MM.1S (cell line): Measurements from ENCODE around the gene NKX2-2.

Source experiments
- DNase-seq: peaks from one replicate; pipeline ENCODE4 v3.0.0-alpha.2; 2015
- H2AFZ ChIP-seq: fragments of 300-600 bp; sonication (generic); 2 replicates; pipeline ENCODE4 v1.6.0; 2016; ENCODE audit warnings: antibody characterized with exemption, low read length
- H3F3A ChIP-seq: fragments of 300-600 bp; sonication (generic); 2 replicates; pipeline ENCODE4 v1.6.1; 2016; ENCODE audit warnings: mild to moderate bottlenecking, antibody characterized with exemption, low read length, moderate library complexity, mixed read lengths; ENCODE audit not compliant: insufficient read depth
- H3K27ac ChIP-seq: fragments of 300-600 bp; sonication (generic); 2 replicates; pipeline ENCODE4 v1.5.1; 2016; ENCODE audit warnings: mild to moderate bottlenecking, low read length
- H3K27me3 ChIP-seq: fragments of 300-600 bp; sonication (generic); replicated peaks from 2 replicates; pipeline ENCODE4 v1.6.0; 2016; ENCODE audit warnings: low read length; ENCODE audit not compliant: insufficient read depth
- H3K36me3 ChIP-seq: fragments of 300-600 bp; sonication (generic); replicated peaks from 2 replicates; pipeline ENCODE4 v1.6.1; 2016; ENCODE audit warnings: mild to moderate bottlenecking, low read length, mixed read lengths; ENCODE audit not compliant: insufficient read depth
- H3K4me1 ChIP-seq: fragments of 300-600 bp; sonication (generic); 2 replicates; pipeline ENCODE4 v1.6.1; 2016; ENCODE audit warnings: low read length, mixed read lengths
- H3K4me2 ChIP-seq: fragments of 300-600 bp; sonication (generic); 2 replicates; pipeline ENCODE4 v1.6.0; 2016; ENCODE audit warnings: low read depth, low read length
- H3K4me3 ChIP-seq: fragments of 300-600 bp; sonication (generic); 2 replicates; pipeline ENCODE4 v1.5.1; 2016; ENCODE audit warnings: low read length, mixed read lengths
- H3K79me2 ChIP-seq: fragments of 300-600 bp; sonication (generic); 2 replicates; pipeline ENCODE4 v1.6.1; 2016; ENCODE audit warnings: mixed run types, low read length, mixed read lengths
- H3K9ac ChIP-seq: fragments of 300-600 bp; sonication (generic); 2 replicates; pipeline ENCODE4 v1.6.1; 2016; ENCODE audit warnings: low read length, mixed read lengths
- H3K9me2 ChIP-seq: fragments of 300-600 bp; sonication (generic); replicated peaks from 2 replicates; pipeline ENCODE4 v1.6.1; 2016; ENCODE audit warnings: mild to moderate bottlenecking, low read length, mixed read lengths; ENCODE audit not compliant: insufficient read depth
- H3K9me3 ChIP-seq: fragments of 300-600 bp; sonication (generic); replicated peaks from 2 replicates; pipeline ENCODE4 v1.6.1; 2016; ENCODE audit warnings: mild to moderate bottlenecking, low read length, mixed read lengths; ENCODE audit not compliant: insufficient read depth
- H4K20me1 ChIP-seq: fragments of 300-600 bp; sonication (generic); 2 replicates; pipeline ENCODE4 v1.6.1; 2016; ENCODE audit warnings: mild to moderate bottlenecking, low read length, moderate library complexity, mixed read lengths; ENCODE audit not compliant: insufficient read depth
- CTCF ChIP-seq: fragments of 300-600 bp; sonication (generic); IDR thresholded peaks from 2 replicates; pipeline ENCODE4 v1.5.1; 2016; ENCODE audit warnings: antibody characterized with exemption, low read length, mixed read lengths
- EZH2 ChIP-seq: fragments of 300-600 bp; sonication (generic); optimal IDR thresholded peaks from 2 replicates; pipeline ENCODE3; 2017; ENCODE audit warnings: low read depth, mild to moderate bottlenecking, antibody characterized with exemption, low read length, mixed read lengths
- EZH2phosphoT487 ChIP-seq: fragments of 300-600 bp; sonication (generic); IDR thresholded peaks from 2 replicates; pipeline ENCODE4 v1.6.1; 2018; ENCODE audit warnings: antibody characterized with exemption, low read length

NKX2-2 gene

GRCh38 chr20:21518292-21518991, 4.6 kb upstream of the NKX2-2 start:
- no peaks in the 10 kb centered on the region for H3K36me3 ChIP-seq
- no peaks in the 10 kb centered on the region for H3K4me1 ChIP-seq
- H3K9ac ChIP-seq: no peak overlapping the region
- no peak for DNase-seq
- peaks cover 72% of the 10 kb centered on the region for H3K27me3 ChIP-seq
- TF ChIP-seq EZH2phosphoT487 (no peak), EZH2 (no peak), CTCF (no peak)
- no peak overlapping the region for H2AFZ ChIP-seq
- no peaks in the 10 kb centered on the region for H4K20me1 ChIP-seq
- H3F3A ChIP-seq: no peaks in the 10 kb centered on the region
- H3K9me3 ChIP-seq: no peaks in the 10 kb centered on the region
- no peak overlapping the region for H3K4me2 ChIP-seq
- no peak overlapping the region for H3K4me3 ChIP-seq
- H3K27ac ChIP-seq: no peak overlapping the region
- H3K9me2 ChIP-seq: no peaks in the 10 kb centered on the region
- no peaks in the 10 kb centered on the region for H3K79me2 ChIP-seq

- Histone ChIP-seq H3K4me2 (no peak overlapping the region), H3K9ac (no peak overlapping the region), H3K9me3 (no peaks in the 10 kb centered on the region), H4K20me1 (no peaks in the 10 kb centered on the region), H2AFZ (no peak overlapping the region), H3F3A (no peaks in the 10 kb centered on the region), H3K79me2 (no peaks in the 10 kb centered on the region), H3K9me2 (no peaks in the 10 kb centered on the region), H3K27ac (no peak overlapping the region), H3K27me3 (peaks cover 72% of the 10 kb centered on the region), H3K4me3 (no peak overlapping the region), H3K36me3 (no peaks in the 10 kb centered on the region), H3K4me1 (no peaks in the 10 kb centered on the region)
- TF ChIP-seq CTCF (no peak), EZH2phosphoT487 (no peak), EZH2 (no peak)
- DNase-seq: no peak
Measured at GRCh38 chr20:21517566-21518277, 3.9 kb upstream of the NKX2-2 start.

GRCh38 chr20:21516861-21517565, 3.1 kb upstream of the NKX2-2 start:
- H3K4me3 ChIP-seq: no peak overlapping the region
- no peak overlapping the region for H3K27ac ChIP-seq
- DNase-seq: no peak
- no peaks in the 10 kb centered on the region for H3K4me1 ChIP-seq
- H3K36me3 ChIP-seq: no peaks in the 10 kb centered on the region
- no peaks in the 10 kb centered on the region for H3K9me2 ChIP-seq
- H3K9ac ChIP-seq: no peak overlapping the region
- H3K9me3 ChIP-seq: no peaks in the 10 kb centered on the region
- peaks cover 72% of the 10 kb centered on the region for H3K27me3 ChIP-seq
- TF ChIP-seq EZH2 (no peak), EZH2phosphoT487 (no peak), CTCF (no peak)
- no peak overlapping the region for H2AFZ ChIP-seq
- H4K20me1 ChIP-seq: no peaks in the 10 kb centered on the region
- no peaks in the 10 kb centered on the region for H3K79me2 ChIP-seq
- no peak overlapping the region for H3K4me2 ChIP-seq
- H3F3A ChIP-seq: no peaks in the 10 kb centered on the region
